GM12878 (cell line): ENCODE measurements around the gene NPFFR2. TPM values are rescaled to one million over a fixed set of nuclear protein-coding genes. Genes with fewer than 3 reads are reported as not detected.

Source experiments
- ATAC-seq: fragments of 200-7000 bp; cut with Tn5 transposase; 3 replicates; pipeline ENCODE4 v1.9.1; 2020; ENCODE audit warnings: mild to moderate bottlenecking, moderate library complexity
- BruUV-seq: library from RNA; stranded (reverse); fragments of 400-500 nt; replicated peaks from 2 replicates; lab custom pipeline; 2021; lab: Mats Ljungman, UMichigan
- CTCF ChIA-PET: fragments of 300-600 bp; sonication (Branson Sonifier 250); formaldehyde crosslinking; extraction: SDS; loops from one replicate; lab custom pipeline; 2021; ENCODE audit warnings: inconsistent platforms; lab: Yijun Ruan, JAX
- POLR2A ChIA-PET: fragments of 350-600 bp; formaldehyde crosslinking; extraction: SDS; loops from one replicate; lab custom pipeline; 2021; ENCODE audit warnings: inconsistent platforms; lab: Charles Lee
- RAD21 ChIA-PET: fragments of 300-600 bp; sonication (Branson Sonifier 250); formaldehyde crosslinking; loops from one replicate; lab custom pipeline; 2023; ENCODE audit warnings: antibody characterized with exemption; ENCODE audit not compliant: unreplicated experiment; lab: Charles Lee
- SMC1A ChIA-PET: fragments of 300-600 bp; sonication (Branson Sonifier 250); formaldehyde crosslinking; loops from one replicate; lab custom pipeline; 2023; ENCODE audit not compliant: unreplicated experiment, uncharacterized antibody; lab: Charles Lee
- DNase-seq: peaks from one replicate; pipeline ENCODE4 v3.0.0-alpha.2; 2011; ENCODE audit warnings: low read depth, low spot score
- FAIRE-seq: peaks from 3 replicates; lab custom pipeline; 2011; peaks lifted over from hg19 to GRCh38; lab: Jason Lieb, UNC
- H2AFZ ChIP-seq: 2 replicates; pipeline ENCODE4 v1.6.0; 2011; ENCODE audit warnings: low read depth, low read length, control low read depth; ENCODE audit not compliant: control insufficient read depth
- H3K27ac ChIP-seq: 2 replicates; pipeline ENCODE4 v1.5.1; 2011; ENCODE audit warnings: control low read depth; ENCODE audit not compliant: control insufficient read depth, insufficient read depth
- H3K27me3 ChIP-seq, 2 experiments: replicated peaks in 1 of 2; 2 replicates each; pipeline versions ENCODE4 v1.6.0 to v1.6.1; 2011; ENCODE audit warnings: low read length in 1 of 2; ENCODE audit not compliant: control insufficient read depth in 2 of 2, insufficient read depth in 2 of 2
- H3K36me3 ChIP-seq, 2 experiments: 2 replicates each; pipeline ENCODE4 v1.5.1; 2011; ENCODE audit warnings: low read length in 1 of 2; ENCODE audit not compliant: control insufficient read depth in 2 of 2, insufficient read depth in 2 of 2
- H3K4me1 ChIP-seq: 2 replicates; pipeline ENCODE4 v1.6.1; 2011; ENCODE audit warnings: mild to moderate bottlenecking, low read length, moderate library complexity, mixed read lengths; ENCODE audit not compliant: control insufficient read depth, insufficient read depth
- H3K4me2 ChIP-seq: 2 replicates; pipeline ENCODE4 v1.6.0; 2011; ENCODE audit warnings: control low read depth; ENCODE audit not compliant: control insufficient read depth, insufficient read depth
- H3K4me3 ChIP-seq: fragments of 200-600 bp; sonication (generic); 2 replicates; pipeline ENCODE4 v1.5.1; 2016
- H3K79me2 ChIP-seq: 2 replicates; pipeline ENCODE4 v1.6.0; 2011; ENCODE audit warnings: low read length; ENCODE audit not compliant: control insufficient read depth, insufficient read depth
- H3K9ac ChIP-seq: 2 replicates; pipeline ENCODE4 v1.8.0; 2011; ENCODE audit warnings: low read length, control low read depth, mixed read lengths; ENCODE audit not compliant: control insufficient read depth, insufficient read depth
- H3K9me3 ChIP-seq: replicated peaks from 3 replicates; pipeline ENCODE4 v1.5.1; 2011; ENCODE audit warnings: mild to moderate bottlenecking, low read length; ENCODE audit not compliant: control insufficient read depth, insufficient read depth
- H4K20me1 ChIP-seq: 2 replicates; pipeline ENCODE4 v1.6.0; 2011; ENCODE audit not compliant: control insufficient read depth, insufficient read depth
- ATF7 ChIP-seq: fragments of 450-650 bp; IDR thresholded peaks from 2 replicates; pipeline ENCODE4 v1.6.1; 2016; ENCODE audit warnings: low read depth, mild to moderate bottlenecking
- BACH1 ChIP-seq: fragments of 450-650 bp; IDR thresholded peaks from 2 replicates; pipeline ENCODE4 v1.6.1; 2017; ENCODE audit warnings: mild to moderate bottlenecking, borderline replicate concordance
- CBX5 ChIP-seq: sonication (generic); IDR thresholded peaks from 2 replicates; pipeline ENCODE4 v1.6.1; 2016; ENCODE audit warnings: low read depth, moderate library complexity, mild to moderate bottlenecking, inconsistent platforms
- GABPA ChIP-seq: IDR thresholded peaks from 2 replicates; pipeline ENCODE4 v1.6.1; 2014; ENCODE audit warnings: antibody characterized with exemption, low read depth, mild to moderate bottlenecking, inconsistent platforms
- PKNOX1 ChIP-seq: fragments of 450-650 bp; IDR thresholded peaks from 2 replicates; pipeline ENCODE4 v1.6.1; 2016; ENCODE audit warnings: mild to moderate bottlenecking
- SREBF1 ChIP-seq: IDR thresholded peaks from 2 replicates; pipeline ENCODE4 v1.6.1; 2012; ENCODE audit warnings: mild to moderate bottlenecking, low read length
- STAT1 ChIP-seq: fragments of 450-650 bp; conservative IDR thresholded peaks from 2 replicates; pipeline ENCODE4 v1.6.1; 2014; ENCODE audit warnings: antibody characterized with exemption, mild to moderate bottlenecking
- TARDBP ChIP-seq: IDR thresholded peaks from 2 replicates; pipeline ENCODE4 v1.6.1; 2016; ENCODE audit warnings: borderline replicate concordance
- WGBS: methylation state at CpG from one replicate; pipeline ENCODE4 v1.1.6; 2016; ENCODE audit warnings: low lambda C conversion rate; ENCODE audit not compliant: insufficient replicate concordance, insufficient coverage; ENCODE audit errors: missing lambda C conversion rate; 5-methylcytosine and 5-hydroxymethylcytosine counted together
- in situ Hi-C: fragments of 300-500 bp; cut with MboI; formaldehyde crosslinking; loops from 9 replicates; pipeline ENCODE4 v1.14.3; 2018; ENCODE audit warnings: mixed read lengths
- intact Hi-C: fragments of 100-400 bp; cut with micrococcal nuclease; formaldehyde crosslinking; loops from one replicate; pipeline ENCODE4 v1.14.2; 2022; ENCODE audit not compliant: unreplicated experiment
- polyA plus RNA-seq, 11 experiments: library from polyadenylated mRNA; depleted of rRNA in 4 of 11; unstranded in 6 of 11; stranded (reverse) in 5 of 11; fragments of >200 nt; fragmentation: Nextera tagmentation in 4 of 11; fragmentation: Illumina TruSeq in 1 of 11; extraction: Ambion mirVana in 4 of 11; extraction: Trizol in 1 of 11; gene quantifications; 1 replicate in 1 of 11; 2 replicates in 10 of 11; pipeline versions ENCODE4 v1.2.1 to v1.2.3, GENCODE V29; 2011 to 2016; ENCODE audit warnings: inconsistent platforms in 2 of 11, missing spikeins in 2 of 11, low read depth in 1 of 11
- total RNA-seq, 4 experiments: library from RNA; depleted of rRNA in 3 of 4; stranded (reverse); fragments of >200 nt in 3 of 4; fragmentation: Illumina TruSeq in 1 of 4; extraction: Trizol in 1 of 4; gene quantifications; 2 replicates each; pipeline versions ENCODE4 v1.2.1 to v1.2.3, GENCODE V29; 2013 to 2021

Gene NPFFR2
- total and polyA plus RNA-seq, 10 of the 15 experiments (the other 5 are each of a cell fraction or from before 2014, with no cell fraction given) = not detected

GRCh38 chr4:72171761-72172160 is 140.0 kb downstream of the NPFFR2 start:
- SMC1A ChIA-PET = interaction anchor here (1.4 kb wide), 1 partner anchor 17 kb away, joined by 3 read pairs; no protein-coding TSS in a partner anchor
- Histone ChIP-seq H3K4me1 (no peaks in the 10 kb centered on the region), H3K4me2 (no peak overlapping the region), H3K27ac (no peak overlapping the region), H3K36me3 (no peaks in the 10 kb centered on the region), H3K4me3 (no peak overlapping the region), H3K9ac (no peak overlapping the region), H3K9me3 (no peaks in the 10 kb centered on the region), H3K79me2 (no peaks in the 10 kb centered on the region)
- WGBS = 0% methylated on average over 1 of the region's 1 CpG
- ATAC-seq = no peak
- in situ Hi-C loops = no loop called here
- no peak for TF ChIP-seq SREBF1
- no peak for TF ChIP-seq BACH1
- TF ChIP-seq CBX5 = no peak
- no peak for TF ChIP-seq GABPA
- TF ChIP-seq STAT1 = no peak
- TF ChIP-seq, all 136 proteins: peak for 0
- no TSS peak for BruUV-seq
- Histone ChIP-seq H4K20me1 (no peaks in the 10 kb centered on the region), H3K27me3 (no peaks in the 10 kb centered on the region), H2AFZ (no peak overlapping the region)
- intact Hi-C loops = no loop called here
- ChIA-PET CTCF (no interaction called here), RAD21 (no interaction called here), POLR2A (no interaction called here)
- FAIRE-seq = no peak
- no peak for DNase-seq

GRCh38 chr4:72179342-72179741 is 147.5 kb downstream of the NPFFR2 start:
- intact Hi-C loops = no loop called here
- no peak overlapping the region for H3K4me3 ChIP-seq
- ChIA-PET POLR2A (no interaction called here), RAD21 (no interaction called here), SMC1A (no interaction called here), CTCF (no interaction called here)
- in situ Hi-C loops = no loop called here
- H3K27ac ChIP-seq = no peak overlapping the region
- FAIRE-seq = no peak
- DNase-seq = no peak
- 5% methylated on average over 1 of the region's 1 CpG for WGBS
- BruUV-seq = no TSS peak
- H3K4me1 ChIP-seq = no peaks in the 10 kb centered on the region
- no peak overlapping the region for H3K9ac ChIP-seq
- no peak overlapping the region for H2AFZ ChIP-seq
- H4K20me1 ChIP-seq = no peaks in the 10 kb centered on the region
- no peaks in the 10 kb centered on the region for H3K36me3 ChIP-seq
- TF ChIP-seq TARDBP (no peak), PKNOX1 (no peak), ATF7 (0 out of 2 replicates have a peak, but pooled peaks have one; percentile 29)
- H3K27me3 ChIP-seq = no peaks in the 10 kb centered on the region
- no peak for ATAC-seq
- H3K79me2 ChIP-seq = no peaks in the 10 kb centered on the region
- no peak overlapping the region for H3K4me2 ChIP-seq
- H3K9me3 ChIP-seq = no peaks in the 10 kb centered on the region
